Endothelial cell of umbilical vein (primary cell): ENCODE measurements around the gene LANCL2. TPM values are rescaled to one million over a fixed set of nuclear protein-coding genes. Genes with fewer than 3 reads are reported as not detected.

ENCODE experiments used
- BruUV-seq: library from RNA; stranded (reverse); fragments of 400-500 nt; replicated peaks from 2 replicates; lab custom pipeline; 2021; lab: Mats Ljungman, UMichigan
- CTCF ChIA-PET: fragments of 300-600, 350-600 bp; sonication (Branson Sonifier 250); formaldehyde crosslinking; loops from one replicate; lab custom pipeline; 2021; ENCODE audit warnings: antibody characterized with exemption, inconsistent platforms; lab: Charles Lee
- POLR2A ChIA-PET: fragments of 300-600, 350-600 bp; sonication (Branson Sonifier 250); formaldehyde crosslinking; loops from one replicate; lab custom pipeline; 2021; ENCODE audit warnings: antibody characterized with exemption, inconsistent platforms; lab: Charles Lee
- DNase-seq: peaks from one replicate; pipeline ENCODE4 v3.0.0-alpha.2; 2011; ENCODE audit warnings: low read depth, low spot score
- FAIRE-seq: peaks from 2 replicates; lab custom pipeline; 2011; peaks lifted over from hg19 to GRCh38; lab: Jason Lieb, UNC
- H2AFZ ChIP-seq: 2 replicates; pipeline ENCODE4 v1.6.0; 2012; ENCODE audit warnings: low read depth, low read length, control low read depth, inconsistent platforms
- H3K27ac ChIP-seq: 2 replicates; pipeline ENCODE4 v1.5.1; 2011; ENCODE audit warnings: low read depth, mild to moderate bottlenecking, control low read depth, low read length, moderate library complexity; ENCODE audit not compliant: insufficient read depth
- H3K27me3 ChIP-seq, 2 experiments: 2 replicates each; pipeline versions ENCODE4 v1.6.0 to v1.6.1; 2011; ENCODE audit warnings: low read length in 2 of 2, mixed read lengths in 1 of 2; ENCODE audit not compliant: control insufficient read depth in 2 of 2, insufficient read depth in 2 of 2
- H3K36me3 ChIP-seq, 2 experiments: 2 replicates in 1 of 2; 3 replicates in 1 of 2; pipeline ENCODE4 v1.5.1; 2011; ENCODE audit warnings: low read length in 2 of 2, mild to moderate bottlenecking in 1 of 2, moderate library complexity in 1 of 2; ENCODE audit not compliant: control insufficient read depth in 2 of 2, insufficient read depth in 2 of 2; ENCODE audit errors: extremely low read depth in 1 of 2
- H3K4me1 ChIP-seq: 3 replicates; pipeline ENCODE4 v1.5.1; 2011; ENCODE audit warnings: mild to moderate bottlenecking, low read length; ENCODE audit not compliant: control insufficient read depth, insufficient read depth; ENCODE audit errors: extremely low read depth
- H3K4me2 ChIP-seq: 2 replicates; pipeline ENCODE4 v1.6.1; 2011; ENCODE audit warnings: low read length, control low read depth, mixed read lengths; ENCODE audit not compliant: insufficient read depth
- H3K4me3 ChIP-seq, 3 experiments: fragments of 200-600 bp in 1 of 3; sonication (generic), shearing (Covaris generic) in 1 of 3; replicated peaks in 1 of 3; 2 replicates each; pipeline ENCODE4 v1.5.1; 2011 to 2016; ENCODE audit warnings: control low read depth in 3 of 3, low read length in 3 of 3, mild to moderate bottlenecking in 2 of 3, inconsistent platforms in 1 of 3, low read depth in 1 of 3, moderate library complexity in 1 of 3; ENCODE audit not compliant: insufficient read depth in 1 of 3
- H3K79me2 ChIP-seq: 2 replicates; pipeline ENCODE4 v1.6.0; 2012; ENCODE audit warnings: low read length, inconsistent platforms; ENCODE audit not compliant: control insufficient read depth, insufficient read depth
- H3K9ac ChIP-seq: replicated peaks from 2 replicates; pipeline ENCODE3; 2011; ENCODE audit warnings: low read length, control low read depth; ENCODE audit not compliant: insufficient read depth; ENCODE audit errors: extremely low read depth
- H3K9me1 ChIP-seq: replicated peaks from 3 replicates; pipeline ENCODE4 v1.6.0; 2011; ENCODE audit warnings: mild to moderate bottlenecking, low read length; ENCODE audit not compliant: control insufficient read depth, insufficient read depth; ENCODE audit errors: extremely low read depth
- H3K9me3 ChIP-seq: replicated peaks from 2 replicates; pipeline ENCODE4 v1.5.1; 2012; ENCODE audit warnings: low read length, inconsistent platforms; ENCODE audit not compliant: control insufficient read depth, insufficient read depth
- H4K20me1 ChIP-seq: replicated peaks from 2 replicates; pipeline ENCODE3; 2011; ENCODE audit warnings: mild to moderate bottlenecking, low read length; ENCODE audit not compliant: control insufficient read depth, insufficient read depth; ENCODE audit errors: extremely low read depth
- FOS ChIP-seq: IDR thresholded peaks from 2 replicates; pipeline ENCODE4 v1.6.1; 2011; ENCODE audit warnings: mild to moderate bottlenecking, low read length, moderate library complexity, borderline replicate concordance; ENCODE audit not compliant: insufficient read depth
- MYC ChIP-seq: IDR thresholded peaks from one replicate; pipeline ENCODE4 v1.6.1; 2011; ENCODE audit warnings: mild to moderate bottlenecking, low read depth, low read length
- POLR2A ChIP-seq: IDR thresholded peaks from 2 replicates; pipeline ENCODE4 v1.6.1; 2012; ENCODE audit warnings: low read depth, mild to moderate bottlenecking, control low read depth, low read length
- POLR2AphosphoS5 ChIP-seq: IDR thresholded peaks from 2 replicates; pipeline ENCODE4 v1.6.1; 2012; ENCODE audit warnings: low read depth, mild to moderate bottlenecking, control low read depth, low read length, moderate library complexity; ENCODE audit not compliant: insufficient read depth
- dilution Hi-C: fragments of 300-500 bp; cut with MboI; formaldehyde crosslinking; loops from one replicate; pipeline ENCODE4 v1.15.0; 2019; ENCODE audit warnings: low sequenced_read_pairs; ENCODE audit not compliant: extremely low pct_ligation_motif_present
- intact Hi-C: fragments of 100-400 bp; cut with micrococcal nuclease; formaldehyde crosslinking; loops from one replicate; pipeline ENCODE4 v1.10.0; 2022
- polyA plus RNA-seq, 4 experiments: library from polyadenylated mRNA; depleted of rRNA in 3 of 4; stranded (reverse) in 3 of 4; unstranded in 1 of 4; fragments of >200 nt; gene quantifications; 2 replicates each; pipeline versions ENCODE4 v1.2.1 to v1.2.3, GENCODE V29; 2011 to 2012; ENCODE audit warnings: missing spikeins in 1 of 4
- total RNA-seq: library from RNA; stranded (reverse); gene quantifications from 2 replicates; pipeline ENCODE4 v1.2.3, GENCODE V29; 2021
- TF ChIP-seq, protein P1 (sequence below), 2 donors: IDR thresholded peaks; 1 replicate in 1 of 2; 2 replicates in 1 of 2; pipeline ENCODE4 v1.5.1; 2011; ENCODE audit warnings: low read length in 2 of 2, mild to moderate bottlenecking in 2 of 2, moderate library complexity in 2 of 2, control low read depth in 1 of 2, inconsistent platforms in 1 of 2, low read depth in 1 of 2; ENCODE audit not compliant: insufficient read depth in 1 of 2; ENCODE audit errors: extremely low read depth in 1 of 2

The LANCL2 gene
- total and polyA plus RNA-seq, 2 donors (not counting 3 experiments of a cell fraction or from before 2014, with no cell fraction given), result 19.2 to 25.3 TPM

DNA sequence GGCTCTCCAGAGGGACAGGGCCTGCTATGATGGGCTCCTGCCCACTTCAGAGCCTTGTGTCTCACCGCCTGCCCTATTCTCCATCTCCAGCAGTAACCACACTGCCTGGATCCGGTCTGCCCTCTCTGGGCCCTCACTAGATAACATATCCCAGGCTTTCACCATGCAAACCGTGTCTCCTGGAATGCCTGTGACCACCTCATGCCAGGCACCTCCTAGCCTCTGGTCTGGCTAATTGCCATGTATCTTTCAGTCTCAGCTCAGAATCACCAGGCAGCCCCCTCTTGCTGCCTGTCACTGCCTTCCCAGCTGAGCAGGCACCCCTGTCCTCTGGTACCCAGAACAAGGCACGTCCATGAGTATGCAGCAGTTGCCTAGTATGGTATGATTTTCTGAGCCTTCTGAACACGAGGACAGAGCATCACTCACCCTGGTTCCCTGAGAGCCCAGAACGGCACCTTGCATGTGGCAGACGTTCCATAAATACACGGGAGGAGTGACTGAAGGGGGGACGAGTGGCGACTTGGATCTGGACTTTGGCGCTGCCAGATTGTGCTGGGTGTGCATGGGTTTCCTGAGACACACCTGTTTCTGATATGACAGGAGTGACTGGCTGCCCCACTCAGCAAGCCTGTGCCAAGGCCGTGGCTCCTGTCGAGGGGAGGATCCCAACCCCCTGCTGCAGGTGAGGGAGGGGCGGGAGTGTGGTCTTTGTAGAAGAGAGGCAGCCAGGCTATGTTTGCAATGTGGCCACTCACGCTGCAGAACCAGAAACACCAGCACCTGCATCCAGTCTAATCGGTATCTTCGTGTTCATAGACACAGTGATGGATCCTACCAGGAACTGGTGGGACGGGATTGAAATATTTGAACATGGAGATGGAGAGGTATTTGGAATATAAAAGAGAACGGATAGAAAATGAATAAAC, 112.0 kb downstream of the LANCL2 start:
- no peak overlapping the region for H3K4me2 ChIP-seq

More for the DNA sequence above, 112.0 kb downstream of the LANCL2 start:
- no peak overlapping the region for H3K27ac ChIP-seq
- dilution Hi-C loops (no loop called here), intact Hi-C loops (no loop called here)
- peaks cover 10% of the 10 kb centered on the region for H3K79me2 ChIP-seq
- FAIRE-seq (no peak), DNase-seq (no peak)
- no peaks in the 10 kb centered on the region for H4K20me1 ChIP-seq
- H3K4me1 ChIP-seq, result no peaks in the 10 kb centered on the region
- H3K9ac ChIP-seq, result no peak overlapping the region
- H3K27me3 ChIP-seq, result no peaks in the 10 kb centered on the region
- CTCF ChIA-PET, result no interaction called here
- no peaks in the 10 kb centered on the region for H3K9me1 ChIP-seq
- peaks cover 0 to 21% of the 10 kb centered on the region in 2 experiments for H3K36me3 ChIP-seq
- no peak overlapping the region for H2AFZ ChIP-seq
- H3K4me3 ChIP-seq, result no peak overlapping the region
- no peak for TF ChIP-seq MYC
- TF ChIP-seq, protein P1, sequence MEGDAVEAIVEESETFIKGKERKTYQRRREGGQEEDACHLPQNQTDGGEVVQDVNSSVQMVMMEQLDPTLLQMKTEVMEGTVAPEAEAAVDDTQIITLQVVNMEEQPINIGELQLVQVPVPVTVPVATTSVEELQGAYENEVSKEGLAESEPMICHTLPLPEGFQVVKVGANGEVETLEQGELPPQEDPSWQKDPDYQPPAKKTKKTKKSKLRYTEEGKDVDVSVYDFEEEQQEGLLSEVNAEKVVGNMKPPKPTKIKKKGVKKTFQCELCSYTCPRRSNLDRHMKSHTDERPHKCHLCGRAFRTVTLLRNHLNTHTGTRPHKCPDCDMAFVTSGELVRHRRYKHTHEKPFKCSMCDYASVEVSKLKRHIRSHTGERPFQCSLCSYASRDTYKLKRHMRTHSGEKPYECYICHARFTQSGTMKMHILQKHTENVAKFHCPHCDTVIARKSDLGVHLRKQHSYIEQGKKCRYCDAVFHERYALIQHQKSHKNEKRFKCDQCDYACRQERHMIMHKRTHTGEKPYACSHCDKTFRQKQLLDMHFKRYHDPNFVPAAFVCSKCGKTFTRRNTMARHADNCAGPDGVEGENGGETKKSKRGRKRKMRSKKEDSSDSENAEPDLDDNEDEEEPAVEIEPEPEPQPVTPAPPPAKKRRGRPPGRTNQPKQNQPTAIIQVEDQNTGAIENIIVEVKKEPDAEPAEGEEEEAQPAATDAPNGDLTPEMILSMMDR (IDR thresholded peaks at IDR 0.05; ENCODE audit: extremely low read depth in 1 of 2, insufficient read depth in 1 of 2, low read depth in 1 of 2, low read length in 2 of 2), result no peak
- TF ChIP-seq FOS, result no peak
- no peak for TF ChIP-seq POLR2A
- no peak for TF ChIP-seq POLR2AphosphoS5
- no TSS peak for BruUV-seq
- POLR2A ChIA-PET, result no interaction called here
- H3K9me3 ChIP-seq, result no peaks in the 10 kb centered on the region
